Pancreas (tissue), 10 donors: ENCODE results near the gene WDR31. TPM values are rescaled to one million over a fixed set of nuclear protein-coding genes. Genes with fewer than 3 reads are reported as not detected.

Experiments used
- ATAC-seq, 4 donors: fragments of 200-7000 bp; cut with Tn5 transposase; one replicate each; pipeline versions ENCODE4 v1.8.0 to v1.9.1; 2020; ENCODE audit warnings: mild to moderate bottlenecking in 4 of 4, moderate library complexity in 4 of 4
- DNase-seq, 6 donors: peaks; one replicate each; pipeline ENCODE4 v3.0.0-alpha.2; 2020
- FAIRE-seq: peaks from 2 replicates; lab custom pipeline; 2012; peaks lifted over from hg19 to GRCh38; lab: Jason Lieb, UNC
- H3K27ac ChIP-seq, 4 donors: fragments of 200-600 bp; sonication (generic); 1 replicate in 3 of 4; 2 replicates in 1 of 4; pipeline versions ENCODE4 v1.5.0 to v1.8.0; 2020
- H3K27me3 ChIP-seq, 4 donors: fragments of 200-600 bp; one replicate each; pipeline ENCODE4 v1.8.0; 2021
- H3K36me3 ChIP-seq, 3 donors: fragments of 200-600 bp; sonication (generic) in 1 of 3; one replicate each; pipeline versions ENCODE4 v1.5.0 to v1.8.0; 2020 to 2021
- H3K4me1 ChIP-seq, 3 donors: fragments of 200-600 bp; one replicate each; pipeline ENCODE4 v1.8.0; 2021
- H3K4me3 ChIP-seq, 4 donors: fragments of 200-600 bp; sonication (generic) in 2 of 4; one replicate each; pipeline versions ENCODE4 v1.5.0 to v1.8.0; 2020 to 2021
- H3K9me3 ChIP-seq, 4 donors: fragments of 200-600 bp; one replicate each; pipeline ENCODE4 v1.8.0; 2021
- WGBS, 2 donors: extraction: QIAGEN DNeasy Blood & Tissue Kit; methylation state at CpG; one replicate each; pipeline ENCODE4 v1.1.7; 2013; 5-methylcytosine and 5-hydroxymethylcytosine counted together
- intact Hi-C, 3 donors: fragments of 100-400 bp; cut with DNase I; formaldehyde crosslinking; loops; one replicate each; pipeline versions ENCODE4 v1.11.1 to v1.14.2; 2022
- polyA plus RNA-seq, 2 donors: library from polyadenylated mRNA; stranded (reverse); fragments of 200-250 nt; gene quantifications; one replicate each; pipeline ENCODE4 v1.2.3, GENCODE V29; 2013
- total RNA-seq, 6 donors: library from RNA; stranded (reverse); fragmentation: NEBNext Ultra II Directional in 4 of 6; extraction: Animal tissue kit (Norgen Biotek cat#: 25700) in 4 of 6; gene quantifications; one replicate each; pipeline versions ENCODE4 v1.2.1 to v1.2.4, GENCODE V29; 2021 to 2023
- TF ChIP-seq, protein P1 (sequence below), 4 donors: fragments of 200-600 bp; sonication (generic) in 3 of 4; IDR thresholded peaks; one replicate each; pipeline versions ENCODE4 v1.5.0 to v1.8.0; 2021; ENCODE audit warnings: antibody characterized with exemption in 4 of 4
- donor health status: healthy with polysubstance abuse.
- donor health status: DM: no; HTN: no; CAD: no; lungs with moderate emphysema.
- donor health status: DM: no; HTN: no; CAD: no.
- donor health status: control.
- donor health status: control.
- donor health status: Bipolar disorder and iron deficiency.
- donor health status: DM: yes; HTN: yes; CAD: no.
- donor health status: DM: no; HTN: no; CAD: no.
- donor health status: DM: no; HTN: no; CAD: no.
- donor health status: DM: yes; HTN: yes; CAD: no.

The WDR31 gene
- total and polyA plus RNA-seq, 8 donors, result 1.2 to 4.5 (median 2.7) TPM

DNA sequence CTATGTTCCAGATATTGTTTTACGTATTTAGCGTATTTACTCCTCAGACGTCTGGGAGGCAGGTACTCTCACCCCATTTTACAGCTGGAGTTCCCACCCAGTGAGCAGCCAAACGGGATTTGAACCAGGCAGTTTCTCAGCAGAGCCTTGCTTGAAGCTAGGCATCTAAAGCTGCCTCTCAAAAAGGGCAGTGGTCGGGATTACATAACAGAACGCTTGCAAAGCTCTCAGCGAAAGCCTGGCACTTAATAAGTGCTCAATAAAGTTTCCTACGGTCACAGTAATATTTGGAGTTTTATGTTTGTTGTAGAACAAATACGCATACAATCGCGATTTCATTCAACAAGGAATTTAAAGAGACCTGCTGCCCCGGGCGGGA lies 9.0 kb upstream of the WDR31 start:
- no peak for DNase-seq
- intact Hi-C loops, result loop anchor here in 2 of 3 donors (10.0 kb wide), 1 partner anchor 46 kb away; no protein-coding TSS in a partner anchor
- H3K9me3 ChIP-seq, result no peaks in the 10 kb centered on the region
- H3K27me3 ChIP-seq, result no peaks in the 10 kb centered on the region
- 7 to 9% methylated on average over 13 of the region's 13 CpGs for WGBS, 2 donors
- peak overlapping the region in 2 of 4 donors; percentile 46 to 59 for H3K27ac ChIP-seq
- ATAC-seq, result peak; percentile 3 to 18 (median 6)
- FAIRE-seq, result no peak
- peak overlapping the region in 3 of 4 donors; percentile 81 to 97 (median 90) for H3K4me3 ChIP-seq
- peaks cover 0 to 7% (median 2%) of the 10 kb centered on the region in 3 donors for H3K4me1 ChIP-seq
- TF ChIP-seq, protein P1, sequence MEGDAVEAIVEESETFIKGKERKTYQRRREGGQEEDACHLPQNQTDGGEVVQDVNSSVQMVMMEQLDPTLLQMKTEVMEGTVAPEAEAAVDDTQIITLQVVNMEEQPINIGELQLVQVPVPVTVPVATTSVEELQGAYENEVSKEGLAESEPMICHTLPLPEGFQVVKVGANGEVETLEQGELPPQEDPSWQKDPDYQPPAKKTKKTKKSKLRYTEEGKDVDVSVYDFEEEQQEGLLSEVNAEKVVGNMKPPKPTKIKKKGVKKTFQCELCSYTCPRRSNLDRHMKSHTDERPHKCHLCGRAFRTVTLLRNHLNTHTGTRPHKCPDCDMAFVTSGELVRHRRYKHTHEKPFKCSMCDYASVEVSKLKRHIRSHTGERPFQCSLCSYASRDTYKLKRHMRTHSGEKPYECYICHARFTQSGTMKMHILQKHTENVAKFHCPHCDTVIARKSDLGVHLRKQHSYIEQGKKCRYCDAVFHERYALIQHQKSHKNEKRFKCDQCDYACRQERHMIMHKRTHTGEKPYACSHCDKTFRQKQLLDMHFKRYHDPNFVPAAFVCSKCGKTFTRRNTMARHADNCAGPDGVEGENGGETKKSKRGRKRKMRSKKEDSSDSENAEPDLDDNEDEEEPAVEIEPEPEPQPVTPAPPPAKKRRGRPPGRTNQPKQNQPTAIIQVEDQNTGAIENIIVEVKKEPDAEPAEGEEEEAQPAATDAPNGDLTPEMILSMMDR (IDR thresholded peaks at IDR 0.05), result no peak
- no peaks in the 10 kb centered on the region for H3K36me3 ChIP-seq

DNA sequence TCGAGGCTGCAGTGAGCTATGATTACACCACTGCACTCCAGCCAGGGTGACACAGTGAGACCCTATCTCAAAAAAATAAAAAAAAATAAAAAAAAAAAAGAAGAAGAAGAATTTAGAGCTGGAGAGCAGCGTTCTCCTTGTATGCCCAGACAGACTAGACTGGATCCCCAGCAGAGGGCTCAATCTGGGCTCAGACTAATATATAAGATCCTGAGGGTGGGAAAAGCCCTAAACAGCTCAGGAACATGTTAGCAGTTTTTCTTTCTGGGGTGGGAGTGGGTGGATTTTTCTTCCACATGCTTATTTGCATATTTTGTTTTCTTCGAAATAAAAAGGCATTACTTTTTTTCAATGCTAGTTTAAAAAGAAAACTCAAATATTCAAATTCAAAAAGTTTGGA lies 8.4 kb upstream of the WDR31 start:
- no peak for DNase-seq
- Histone ChIP-seq H3K4me3 (no peak overlapping the region), H3K36me3 (no peaks in the 10 kb centered on the region), H3K9me3 (no peaks in the 10 kb centered on the region), H3K27ac (no peak overlapping the region), H3K27me3 (no peaks in the 10 kb centered on the region), H3K4me1 (peaks cover 0 to 10% (median 3%) of the 10 kb centered on the region in 3 donors)
- ATAC-seq, result no peak
- WGBS, 2 donors, result 87 to 89% methylated on average over 3 of the region's 3 CpGs
- intact Hi-C loops, result loop anchor here in 2 of 3 donors (10.0 kb wide), 1 partner anchor 46 kb away; no protein-coding TSS in a partner anchor
- no peak for FAIRE-seq
- TF ChIP-seq, protein P1 (IDR thresholded peaks at IDR 0.05), result no peak

DNA sequence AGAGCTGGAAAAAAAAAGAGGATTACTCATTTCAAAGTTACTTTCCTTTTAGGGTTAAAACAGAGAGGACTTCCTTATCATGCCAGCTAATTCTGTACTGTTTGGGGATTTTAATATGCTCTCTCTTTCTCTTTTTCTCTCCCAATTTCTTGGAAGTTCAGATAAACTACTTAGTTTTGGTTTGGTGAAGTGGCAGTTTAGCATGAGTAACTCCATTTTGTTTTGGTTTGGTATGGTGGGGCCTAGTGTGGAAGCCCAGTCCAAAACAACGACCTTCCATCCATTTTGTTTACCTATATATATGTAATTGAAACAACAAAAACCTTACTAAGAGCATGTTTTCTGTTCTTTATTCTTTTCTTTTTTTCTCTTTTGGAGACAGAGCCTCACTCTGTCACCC lies 5.6 kb upstream of the WDR31 start:
- FAIRE-seq, result no peak
- H3K4me3 ChIP-seq, result no peak overlapping the region
- TF ChIP-seq, protein P1 (IDR thresholded peaks at IDR 0.05), result no peak
- no peaks in the 10 kb centered on the region for H3K27me3 ChIP-seq
- H3K27ac ChIP-seq, result no peak overlapping the region
- DNase-seq, result no peak
- H3K4me1 ChIP-seq, result peaks cover 0 to 6% (median 3%) of the 10 kb centered on the region in 3 donors
- H3K36me3 ChIP-seq, result no peaks in the 10 kb centered on the region
- intact Hi-C loops, result loop anchor here in 2 of 3 donors (10.0 kb wide), 1 partner anchor 49 kb away; no protein-coding TSS in a partner anchor
- no peaks in the 10 kb centered on the region for H3K9me3 ChIP-seq
- no peak for ATAC-seq
- 31 to 32% methylated on average over 1 of the region's 1 CpG for WGBS, 2 donors

DNA sequence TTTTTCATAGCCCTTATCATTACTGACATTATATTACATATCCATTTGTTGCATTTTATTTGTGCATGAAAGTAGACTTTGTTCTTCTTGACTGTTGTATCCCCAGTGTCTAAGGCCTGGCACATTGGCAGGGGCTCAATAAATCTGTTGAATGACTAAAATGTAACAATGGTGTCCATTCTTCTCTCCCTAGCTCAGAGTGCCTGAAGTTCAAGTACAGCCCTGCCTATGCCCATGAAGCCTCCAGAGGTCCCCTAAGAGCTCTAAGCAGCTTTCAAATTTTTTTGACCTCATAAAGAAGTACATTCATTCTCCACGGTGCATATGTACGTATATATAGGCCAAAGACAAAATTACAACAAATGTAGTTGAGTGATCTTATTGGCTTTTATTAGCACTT lies 5.1 kb upstream of the WDR31 start:
- H3K27me3 ChIP-seq, result no peaks in the 10 kb centered on the region
- intact Hi-C loops, result loop anchor here in 2 of 3 donors (10.0 kb wide), 1 partner anchor 50 kb away; no protein-coding TSS in a partner anchor
- H3K4me3 ChIP-seq, result no peak overlapping the region
- FAIRE-seq (no peak), ATAC-seq (no peak), DNase-seq (no peak)
- no peaks in the 10 kb centered on the region for H3K9me3 ChIP-seq
- H3K4me1 ChIP-seq, result peaks cover 0 to 4% (median 3%) of the 10 kb centered on the region in 3 donors
- no peaks in the 10 kb centered on the region for H3K36me3 ChIP-seq
- TF ChIP-seq, protein P1 (IDR thresholded peaks at IDR 0.05), result no peak
- H3K27ac ChIP-seq, result no peak overlapping the region
- 65 to 68% methylated on average over 2 of the region's 2 CpGs for WGBS, 2 donors

DNA sequence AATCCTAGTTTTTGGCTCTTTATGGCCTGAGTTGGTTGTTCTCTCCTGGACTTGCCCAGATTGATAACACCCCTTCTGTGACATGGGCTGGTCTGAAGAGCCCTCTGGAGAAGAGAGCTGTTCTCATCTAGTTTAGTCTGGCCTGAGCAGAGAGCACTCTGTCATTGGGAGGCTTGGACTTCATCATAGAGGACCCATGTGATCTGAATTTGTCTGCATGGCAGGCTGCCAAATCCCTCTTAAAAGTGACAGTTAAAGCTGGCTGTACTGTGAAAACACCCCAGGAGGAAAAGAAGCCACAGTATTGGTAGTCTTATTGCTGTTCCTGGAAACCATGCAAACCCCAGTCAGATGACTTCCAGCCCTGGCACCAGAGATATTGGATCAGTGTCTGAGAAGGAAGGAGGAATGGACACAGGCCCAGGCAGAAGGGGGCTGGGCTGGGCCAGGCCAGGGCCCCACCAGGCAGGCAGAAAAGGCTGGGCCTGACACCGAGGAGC lies 3.7 kb upstream of the WDR31 start:
- 65 to 67% methylated on average over 1 of the region's 1 CpG for WGBS, 2 donors
- Histone ChIP-seq H3K27me3 (no peaks in the 10 kb centered on the region), H3K4me1 (peaks cover 3 to 8% (median 7%) of the 10 kb centered on the region in 3 donors), H3K27ac (peak overlapping the region in 3 of 4 donors; percentile 53 to 85 (median 82)), H3K9me3 (no peaks in the 10 kb centered on the region), H3K4me3 (no peak overlapping the region), H3K36me3 (no peaks in the 10 kb centered on the region)
- intact Hi-C loops, result loop anchor here in 2 of 3 donors (10.0 kb wide), 1 partner anchor 51 kb away; no protein-coding TSS in a partner anchor
- TF ChIP-seq, protein P1 (IDR thresholded peaks at IDR 0.05), result no peak
- peak; percentile 57 for FAIRE-seq
- peak; percentile 50 to 84 (median 66) for DNase-seq
- peak in 3 of 4 donors; percentile 56 to 68 (median 56) for ATAC-seq
